ENCODE results near the gene BBS2.

Gene BBS2

DNA sequence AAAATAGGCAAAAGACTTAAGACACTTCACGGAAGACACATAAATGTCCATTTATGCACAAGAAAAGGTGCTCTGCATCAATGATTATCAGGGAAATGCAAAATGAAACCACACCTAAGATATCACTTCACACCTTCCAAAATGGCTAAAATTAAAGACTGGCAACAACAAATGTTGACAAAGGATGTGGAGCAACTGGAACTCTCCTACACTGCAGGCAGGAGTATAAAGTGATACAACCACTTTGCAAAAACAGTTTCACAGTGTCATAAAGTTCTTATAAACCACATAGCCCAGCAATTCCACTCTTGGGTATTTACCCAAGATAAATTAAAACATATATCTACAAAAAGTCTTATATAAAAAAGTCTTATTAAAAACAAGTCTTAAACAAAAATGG is 7.8 kb downstream of the BBS2 start:
- TF ChIP-seq, protein P1, sequence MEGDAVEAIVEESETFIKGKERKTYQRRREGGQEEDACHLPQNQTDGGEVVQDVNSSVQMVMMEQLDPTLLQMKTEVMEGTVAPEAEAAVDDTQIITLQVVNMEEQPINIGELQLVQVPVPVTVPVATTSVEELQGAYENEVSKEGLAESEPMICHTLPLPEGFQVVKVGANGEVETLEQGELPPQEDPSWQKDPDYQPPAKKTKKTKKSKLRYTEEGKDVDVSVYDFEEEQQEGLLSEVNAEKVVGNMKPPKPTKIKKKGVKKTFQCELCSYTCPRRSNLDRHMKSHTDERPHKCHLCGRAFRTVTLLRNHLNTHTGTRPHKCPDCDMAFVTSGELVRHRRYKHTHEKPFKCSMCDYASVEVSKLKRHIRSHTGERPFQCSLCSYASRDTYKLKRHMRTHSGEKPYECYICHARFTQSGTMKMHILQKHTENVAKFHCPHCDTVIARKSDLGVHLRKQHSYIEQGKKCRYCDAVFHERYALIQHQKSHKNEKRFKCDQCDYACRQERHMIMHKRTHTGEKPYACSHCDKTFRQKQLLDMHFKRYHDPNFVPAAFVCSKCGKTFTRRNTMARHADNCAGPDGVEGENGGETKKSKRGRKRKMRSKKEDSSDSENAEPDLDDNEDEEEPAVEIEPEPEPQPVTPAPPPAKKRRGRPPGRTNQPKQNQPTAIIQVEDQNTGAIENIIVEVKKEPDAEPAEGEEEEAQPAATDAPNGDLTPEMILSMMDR (IDR thresholded peaks at IDR 0.05): no peak
- Histone ChIP-seq H3K27me3 (no peaks in the 10 kb centered on the region), H3K9me3 (no peaks in the 10 kb centered on the region), H3K27ac (no peak overlapping the region), H3K4me1 (peaks cover 0 to 21% (median 9%) of the 10 kb centered on the region in 4 donors), H3K4me3 (no peak overlapping the region), H3K36me3 (peaks cover 26 to 44% (median 43%) of the 10 kb centered on the region in 3 donors)
- DNase-seq: no peak
- intact Hi-C loops (cut with DNase I; ENCODE audit: low total_unique reads): no loop called here

DNA sequence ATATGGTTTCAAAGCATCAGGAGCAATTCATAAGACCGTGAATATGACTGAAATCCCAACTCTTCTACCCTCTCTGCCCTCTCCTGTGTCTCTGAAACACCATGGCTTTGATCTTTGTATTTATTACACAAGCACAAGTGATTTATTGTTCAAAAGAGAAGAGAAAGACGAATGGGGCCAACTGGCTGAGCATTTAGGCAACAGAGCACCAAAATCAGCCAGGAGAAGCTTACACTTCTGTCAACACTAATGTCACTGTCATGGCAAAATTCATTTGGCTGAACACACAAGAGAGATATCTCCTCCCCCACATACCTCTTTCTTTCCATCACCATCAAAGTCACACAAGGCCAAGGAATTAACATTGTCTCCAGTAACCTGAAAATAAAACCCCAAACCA is 9.3 kb downstream of the BBS2 start:
- intact Hi-C loops (cut with DNase I; ENCODE audit: low total_unique reads): no loop called here
- H3K27me3 ChIP-seq: no peaks in the 10 kb centered on the region
- TF ChIP-seq, protein P1 (IDR thresholded peaks at IDR 0.05): no peak
- H3K4me3 ChIP-seq: no peak overlapping the region
- H3K36me3 ChIP-seq: peaks cover 36 to 51% (median 43%) of the 10 kb centered on the region in 3 donors
- H3K27ac ChIP-seq: no peak overlapping the region
- H3K9me3 ChIP-seq: no peaks in the 10 kb centered on the region
- DNase-seq: no peak
- peaks cover 0 to 16% (median 0%) of the 10 kb centered on the region in 4 donors for H3K4me1 ChIP-seq

DNA sequence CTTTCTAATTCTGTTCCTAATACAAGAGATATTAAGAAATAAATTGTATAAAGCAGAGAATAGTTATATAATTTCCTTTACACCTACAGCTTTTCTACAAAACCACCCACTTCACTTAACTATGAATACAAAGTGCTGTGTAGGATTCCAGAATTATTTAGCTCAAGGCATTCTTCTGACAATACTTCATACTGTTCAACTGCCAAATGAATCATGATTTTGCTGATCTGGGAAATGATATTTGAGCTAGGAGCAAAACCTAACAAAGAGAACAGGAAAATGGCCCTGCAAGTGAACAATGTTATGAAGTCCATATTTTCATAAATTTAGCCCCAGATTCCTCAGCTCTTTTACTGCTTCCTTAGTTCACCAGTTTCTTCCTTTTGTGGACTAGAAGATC is 12.9 kb downstream of the BBS2 start:
- intact Hi-C loops (cut with DNase I; ENCODE audit: low total_unique reads): no loop called here
- TF ChIP-seq, protein P1 (IDR thresholded peaks at IDR 0.05): no peak
- H3K27ac ChIP-seq: no peak overlapping the region
- H3K27me3 ChIP-seq: no peaks in the 10 kb centered on the region
- no peak overlapping the region for H3K4me3 ChIP-seq
- no peaks in the 10 kb centered on the region for H3K9me3 ChIP-seq
- H3K4me1 ChIP-seq: peaks cover 0 to 8% (median 0%) of the 10 kb centered on the region in 4 donors
- H3K36me3 ChIP-seq: peaks cover 46 to 76% (median 57%) of the 10 kb centered on the region in 3 donors
- no peak for DNase-seq

DNA sequence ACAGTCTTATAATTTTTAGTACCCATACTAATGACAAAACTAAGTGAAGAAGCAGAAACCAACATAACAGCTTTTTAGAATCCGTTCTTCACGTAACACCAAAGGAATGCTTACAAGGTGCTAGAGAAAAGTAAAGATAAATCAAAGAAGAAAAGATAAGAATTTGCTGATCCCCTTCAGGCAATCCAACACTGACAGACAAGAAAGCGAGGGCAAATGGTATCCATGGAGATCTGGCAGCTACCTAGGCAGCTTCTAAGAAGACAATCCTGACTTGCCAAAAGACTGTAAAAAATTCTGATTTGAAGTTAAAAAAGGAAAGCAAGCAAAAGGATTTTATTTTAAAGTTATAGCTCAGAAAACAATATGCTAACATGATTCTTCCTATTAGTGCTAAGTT is 14.6 kb downstream of the BBS2 start:
- intact Hi-C loops (cut with DNase I; ENCODE audit: low total_unique reads): no loop called here
- Histone ChIP-seq H3K4me3 (no peak overlapping the region), H3K27ac (no peak overlapping the region), H3K36me3 (peaks cover 61 to 85% (median 66%) of the 10 kb centered on the region in 3 donors), H3K9me3 (no peaks in the 10 kb centered on the region), H3K4me1 (peaks cover 0 to 4% (median 0%) of the 10 kb centered on the region in 4 donors), H3K27me3 (no peaks in the 10 kb centered on the region)
- DNase-seq: no peak
- TF ChIP-seq, protein P1 (IDR thresholded peaks at IDR 0.05): no peak

DNA sequence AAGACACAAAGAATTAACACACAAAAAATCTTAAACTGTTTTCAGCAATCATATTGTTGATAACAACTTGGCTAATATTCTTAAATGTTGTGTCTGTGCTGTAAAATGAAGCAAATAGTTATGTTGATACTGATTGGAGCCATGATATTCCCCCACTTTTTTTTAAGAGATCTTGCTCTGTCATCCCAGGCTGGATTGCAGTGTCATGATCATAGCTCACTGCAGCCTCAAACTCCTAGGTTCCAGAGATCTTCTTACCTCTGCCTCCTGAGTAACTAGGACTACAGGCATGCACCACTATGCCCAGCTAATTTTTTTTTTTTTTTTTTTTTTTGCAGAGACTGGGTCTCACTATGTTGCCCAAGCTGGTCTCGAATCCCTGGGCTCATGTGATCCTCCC is 26.0 kb downstream of the BBS2 start:
- Histone ChIP-seq H3K27me3 (no peaks in the 10 kb centered on the region), H3K27ac (no peak overlapping the region)

More for the DNA sequence above, 26.0 kb downstream of the BBS2 start:
- Histone ChIP-seq H3K4me1 (no peaks in the 10 kb centered on the region), H3K4me3 (no peak overlapping the region), H3K36me3 (peaks cover 33 to 47% (median 45%) of the 10 kb centered on the region in 3 donors), H3K9me3 (no peaks in the 10 kb centered on the region)
- DNase-seq: no peak
- TF ChIP-seq, protein P1 (IDR thresholded peaks at IDR 0.05): no peak
- intact Hi-C loops (cut with DNase I; ENCODE audit: low total_unique reads): no loop called here

Measured in tibial artery (tissue), 4 donors.